ENCODE data around the gene MAP3K2. TPM values are rescaled to one million over a fixed set of nuclear protein-coding genes. Genes with fewer than 3 reads are reported as not detected.

Gene MAP3K2
- polyA plus RNA-seq, 1 donor from 2014 or later: 37.0 TPM

DNA sequence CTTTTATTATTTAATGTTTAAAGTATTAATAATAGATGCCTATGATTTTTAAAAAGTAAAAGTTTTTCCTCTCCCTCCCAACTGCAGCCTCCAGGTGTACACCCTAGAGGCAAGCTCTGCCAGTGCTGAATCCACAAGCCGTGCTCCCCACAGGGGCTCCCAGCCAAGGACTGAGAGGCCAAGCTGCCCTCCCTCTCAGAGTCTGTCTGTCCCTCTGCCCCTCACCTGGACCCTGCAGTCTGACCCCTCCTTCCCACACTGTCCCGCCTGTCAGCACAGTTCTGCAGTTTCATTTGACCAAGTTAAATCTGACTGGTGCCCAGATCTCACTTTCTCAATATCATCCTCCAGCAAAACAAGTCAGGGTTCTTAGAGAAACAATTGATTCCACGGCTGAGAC lies 15.7 kb upstream of the MAP3K2 start:
- H3K9ac ChIP-seq (ENCODE audit: low read length): no peak overlapping the region
- H3K27ac ChIP-seq (ENCODE audit: low read length): no peak overlapping the region
- no peaks in the 10 kb centered on the region for H3K36me3 ChIP-seq (ENCODE audit: insufficient read depth, low read length)
- H3K27me3 ChIP-seq (ENCODE audit: insufficient read depth, low read depth, low read length): no peaks in the 10 kb centered on the region
- H4K20me1 ChIP-seq (ENCODE audit: insufficient read depth): no peaks in the 10 kb centered on the region
- TF ChIP-seq POLR2AphosphoS5 (IDR thresholded peaks at IDR 0.05) (no peak), EP300 (conservative IDR thresholded peaks at IDR 0.05; ENCODE audit: poor library complexity, severe bottlenecking) (no peak), MXI1 (conservative IDR thresholded peaks at IDR 0.05; ENCODE audit: poor library complexity, severe bottlenecking) (no peak), TAF1 (IDR thresholded peaks at IDR 0.05; ENCODE audit: low read depth) (no peak), SMC3 (conservative IDR thresholded peaks at IDR 0.05; ENCODE audit: poor library complexity) (no peak)
- H2AFZ ChIP-seq (ENCODE audit: low read depth, low read length): no peak overlapping the region
- no peaks in the 10 kb centered on the region for H3F3A ChIP-seq (ENCODE audit: insufficient read depth, low read length, poor library complexity, severe bottlenecking)
- no peak overlapping the region for H3K4me2 ChIP-seq (ENCODE audit: low read length)
- H3K9me2 ChIP-seq (ENCODE audit: insufficient read depth, low read length): no peaks in the 10 kb centered on the region
- no peak overlapping the region for H3K4me3 ChIP-seq (ENCODE audit: low read length)
- no peaks in the 10 kb centered on the region for H3K9me3 ChIP-seq (ENCODE audit: low read length)
- H3K79me2 ChIP-seq (replicated peaks; ENCODE audit: insufficient read depth, low read length): no peaks in the 10 kb centered on the region

- no peaks in the 10 kb centered on the region for H3K9me2 ChIP-seq (ENCODE audit: insufficient read depth, low read length)
- H3K4me3 ChIP-seq (ENCODE audit: low read length): no peak overlapping the region
- H3K4me2 ChIP-seq (ENCODE audit: low read length): no peak overlapping the region
- H4K20me1 ChIP-seq (ENCODE audit: insufficient read depth): no peaks in the 10 kb centered on the region
- no peak overlapping the region for H3K27ac ChIP-seq (ENCODE audit: low read length)
- no peaks in the 10 kb centered on the region for H3K9me3 ChIP-seq (ENCODE audit: low read length)
- no peak for TF ChIP-seq SMC3 (conservative IDR thresholded peaks at IDR 0.05; ENCODE audit: poor library complexity)
- no peak for TF ChIP-seq TAF1 (IDR thresholded peaks at IDR 0.05; ENCODE audit: low read depth)
- TF ChIP-seq MXI1 (conservative IDR thresholded peaks at IDR 0.05; ENCODE audit: poor library complexity, severe bottlenecking): no peak
- TF ChIP-seq EP300 (conservative IDR thresholded peaks at IDR 0.05; ENCODE audit: poor library complexity, severe bottlenecking): no peak
- TF ChIP-seq, protein P1, sequence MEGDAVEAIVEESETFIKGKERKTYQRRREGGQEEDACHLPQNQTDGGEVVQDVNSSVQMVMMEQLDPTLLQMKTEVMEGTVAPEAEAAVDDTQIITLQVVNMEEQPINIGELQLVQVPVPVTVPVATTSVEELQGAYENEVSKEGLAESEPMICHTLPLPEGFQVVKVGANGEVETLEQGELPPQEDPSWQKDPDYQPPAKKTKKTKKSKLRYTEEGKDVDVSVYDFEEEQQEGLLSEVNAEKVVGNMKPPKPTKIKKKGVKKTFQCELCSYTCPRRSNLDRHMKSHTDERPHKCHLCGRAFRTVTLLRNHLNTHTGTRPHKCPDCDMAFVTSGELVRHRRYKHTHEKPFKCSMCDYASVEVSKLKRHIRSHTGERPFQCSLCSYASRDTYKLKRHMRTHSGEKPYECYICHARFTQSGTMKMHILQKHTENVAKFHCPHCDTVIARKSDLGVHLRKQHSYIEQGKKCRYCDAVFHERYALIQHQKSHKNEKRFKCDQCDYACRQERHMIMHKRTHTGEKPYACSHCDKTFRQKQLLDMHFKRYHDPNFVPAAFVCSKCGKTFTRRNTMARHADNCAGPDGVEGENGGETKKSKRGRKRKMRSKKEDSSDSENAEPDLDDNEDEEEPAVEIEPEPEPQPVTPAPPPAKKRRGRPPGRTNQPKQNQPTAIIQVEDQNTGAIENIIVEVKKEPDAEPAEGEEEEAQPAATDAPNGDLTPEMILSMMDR (IDR thresholded peaks at IDR 0.05; ENCODE audit: poor library complexity, severe bottlenecking): no peak
- no peak for TF ChIP-seq EZH2 (IDR thresholded peaks at IDR 0.05; ENCODE audit: borderline replicate concordance, insufficient read depth, low read length, poor library complexity, severe bottlenecking)
- no peak overlapping the region for H2AFZ ChIP-seq (ENCODE audit: low read depth, low read length)
- no peaks in the 10 kb centered on the region for H3F3A ChIP-seq (ENCODE audit: insufficient read depth, low read length, poor library complexity, severe bottlenecking)
- no peak overlapping the region for H3K9ac ChIP-seq (ENCODE audit: low read length)
- H3K27me3 ChIP-seq (ENCODE audit: insufficient read depth, low read depth, low read length): no peaks in the 10 kb centered on the region
- no peaks in the 10 kb centered on the region for H3K79me2 ChIP-seq (replicated peaks; ENCODE audit: insufficient read depth, low read length)
- H3K36me3 ChIP-seq (ENCODE audit: insufficient read depth, low read length): no peaks in the 10 kb centered on the region
Measured at GRCh38 chr2:127401757-127402695, 14.3 kb upstream of the MAP3K2 start.

- Histone ChIP-seq H3K36me3 (ENCODE audit: insufficient read depth, low read length) (no peaks in the 10 kb centered on the region), H3K4me3 (ENCODE audit: low read length) (no peak overlapping the region), H3K27ac (ENCODE audit: low read length) (no peak overlapping the region), H3K4me2 (ENCODE audit: low read length) (no peak overlapping the region), H3K9ac (ENCODE audit: low read length) (no peak overlapping the region), H3K9me3 (ENCODE audit: low read length) (no peaks in the 10 kb centered on the region), H2AFZ (ENCODE audit: low read depth, low read length) (no peak overlapping the region), H3F3A (ENCODE audit: insufficient read depth, low read length, poor library complexity, severe bottlenecking) (no peaks in the 10 kb centered on the region), H4K20me1 (ENCODE audit: insufficient read depth) (no peaks in the 10 kb centered on the region), H3K27me3 (ENCODE audit: insufficient read depth, low read depth, low read length) (no peaks in the 10 kb centered on the region), H3K79me2 (replicated peaks; ENCODE audit: insufficient read depth, low read length) (no peaks in the 10 kb centered on the region), H3K9me2 (ENCODE audit: insufficient read depth, low read length) (no peaks in the 10 kb centered on the region)
- TF ChIP-seq POLR2AphosphoS5 (IDR thresholded peaks at IDR 0.05): no peak
- TF ChIP-seq, protein P1 (IDR thresholded peaks at IDR 0.05; ENCODE audit: poor library complexity, severe bottlenecking): no peak
- no peak for TF ChIP-seq EP300 (conservative IDR thresholded peaks at IDR 0.05; ENCODE audit: poor library complexity, severe bottlenecking)
- no peak for TF ChIP-seq MXI1 (conservative IDR thresholded peaks at IDR 0.05; ENCODE audit: poor library complexity, severe bottlenecking)
- TF ChIP-seq REST (IDR thresholded peaks at IDR 0.05; ENCODE audit: borderline replicate concordance): no peak
- no peak for TF ChIP-seq EZH2 (IDR thresholded peaks at IDR 0.05; ENCODE audit: borderline replicate concordance, insufficient read depth, low read length, poor library complexity, severe bottlenecking)
- TF ChIP-seq SMC3 (conservative IDR thresholded peaks at IDR 0.05; ENCODE audit: poor library complexity): no peak
- no peak for TF ChIP-seq TAF1 (IDR thresholded peaks at IDR 0.05; ENCODE audit: low read depth)
- TF ChIP-seq RAD21 (conservative IDR thresholded peaks at IDR 0.05): no peak
Measured at GRCh38 chr2:127400897-127401756, 13.4 kb upstream of the MAP3K2 start.
